Panc1 (cell line): Measurements from ENCODE around the gene ZNF678. TPM values are rescaled to one million over a fixed set of nuclear protein-coding genes. Genes with fewer than 3 reads are reported as not detected.

Experiments
- ATAC-seq: fragments of 200-7000 bp; cut with Tn5 transposase; 2 replicates; pipeline ENCODE4 v1.9.1; 2020; ENCODE audit warnings: mild to moderate bottlenecking, moderate library complexity
- BruUV-seq: library from RNA; stranded (reverse); fragments of 400-500 nt; replicated peaks from 2 replicates; lab custom pipeline; 2021; lab: Mats Ljungman, UMichigan
- CTCF ChIA-PET: fragments of 300-600 bp; sonication (Branson Sonifier 250); formaldehyde crosslinking; loops from one replicate; lab custom pipeline; 2022; ENCODE audit warnings: antibody characterized with exemption; lab: Charles Lee
- POLR2A ChIA-PET: fragments of 300-600 bp; sonication (Branson Sonifier 250); formaldehyde crosslinking; loops from one replicate; lab custom pipeline; 2022; ENCODE audit warnings: antibody characterized with exemption; lab: Charles Lee
- DNase-seq: peaks from one replicate; pipeline ENCODE4 v3.0.0-alpha.2; 2010; ENCODE audit warnings: low read depth, low spot score
- H3K27ac ChIP-seq: 2 replicates; pipeline ENCODE4 v1.5.1; 2011; ENCODE audit warnings: mild to moderate bottlenecking, low read length, inconsistent platforms
- H3K27me3 ChIP-seq: fragments of 200-500 bp; sonication (Bioruptor generic); 2 replicates; pipeline ENCODE4 v1.6.0; 2014; ENCODE audit warnings: low read length, inconsistent platforms; ENCODE audit not compliant: control insufficient read depth, insufficient read depth
- H3K36me3 ChIP-seq: fragments of 200-500 bp; sonication (Bioruptor generic); 2 replicates; pipeline ENCODE4 v1.5.1; 2014; ENCODE audit warnings: inconsistent platforms, mild to moderate bottlenecking, low read length, moderate library complexity; ENCODE audit not compliant: control insufficient read depth, insufficient read depth
- H3K4me1 ChIP-seq: 2 replicates; pipeline ENCODE4 v1.5.1; 2011; ENCODE audit warnings: inconsistent platforms, mild to moderate bottlenecking, low read length, moderate library complexity; ENCODE audit not compliant: control insufficient read depth, insufficient read depth
- H3K4me3 ChIP-seq, 2 experiments: 2 replicates each; pipeline ENCODE4 v1.5.1; 2011 to 2012; ENCODE audit warnings: low read depth in 2 of 2, low read length in 2 of 2, mild to moderate bottlenecking in 2 of 2, inconsistent platforms in 1 of 2, moderate library complexity in 1 of 2
- H3K9me3 ChIP-seq: fragments of 200-500 bp; sonication (Bioruptor generic); 2 replicates; pipeline ENCODE4 v1.5.1; 2014; ENCODE audit warnings: low read depth, mild to moderate bottlenecking, inconsistent platforms, low read length, moderate library complexity; ENCODE audit not compliant: control insufficient read depth, insufficient read depth
- CTCF ChIP-seq: fragments of 450-650 bp; IDR thresholded peaks from 2 replicates; pipeline ENCODE4 v1.5.1; 2017; ENCODE audit warnings: mild to moderate bottlenecking
- POLR2AphosphoS5 ChIP-seq: IDR thresholded peaks from 2 replicates; pipeline ENCODE4 v1.6.1; 2012; ENCODE audit warnings: mild to moderate bottlenecking, low read depth, low read length, moderate library complexity
- REST ChIP-seq, 2 experiments: IDR thresholded peaks; 2 replicates each; pipeline ENCODE4 v1.6.1; 2011 to 2012; ENCODE audit warnings: low read depth in 2 of 2, control low read depth in 1 of 2, low read length in 1 of 2, mild to moderate bottlenecking in 1 of 2, moderate library complexity in 1 of 2; ENCODE audit not compliant: insufficient read depth in 1 of 2
- SIN3A ChIP-seq: IDR thresholded peaks from 2 replicates; pipeline ENCODE4 v1.6.1; 2012; ENCODE audit warnings: low read depth, mild to moderate bottlenecking, low read length, moderate library complexity, borderline replicate concordance; ENCODE audit not compliant: insufficient read depth
- TCF7L2 ChIP-seq: IDR thresholded peaks from 2 replicates; pipeline ENCODE4 v1.6.1; 2011; ENCODE audit warnings: mild to moderate bottlenecking, low read depth, low read length, inconsistent platforms
- in situ Hi-C: cut with HindIII; loops from 2 replicates; pipeline ENCODE4 v1.10.0; 2016; ENCODE audit warnings: low sequenced_read_pairs, low pct_unique_long_range_greater_than_20kb
- intact Hi-C: fragments of 100-400 bp; cut with micrococcal nuclease; formaldehyde crosslinking; loops from one replicate; pipeline ENCODE4 v1.10.0; 2022; ENCODE audit not compliant: unreplicated experiment
- total RNA-seq: library from RNA; stranded (reverse); gene quantifications from one replicate; pipeline ENCODE4 v1.2.1, GENCODE V29; 2021; ENCODE audit not compliant: unreplicated experiment

ZNF678 gene
- total RNA-seq, 1 experiment from 2014 or later: 8.0 TPM

GRCh38 chr1:227725046-227725445 is 161.7 kb downstream of the ZNF678 start:
- in situ Hi-C loops: no loop called here
- no TSS peak for BruUV-seq
- no peaks in the 10 kb centered on the region for H3K36me3 ChIP-seq
- no peak overlapping the region for H3K27ac ChIP-seq
- DNase-seq (no peak), ATAC-seq (no peak)
- no peak for TF ChIP-seq SIN3A
- TF ChIP-seq TCF7L2: no peak
- TF ChIP-seq REST (IDR thresholded peaks at IDR 0.05; ENCODE audit: insufficient read depth in 1 of 2, low read depth in 2 of 2, low read length in 1 of 2): no peak
- no peak for TF ChIP-seq CTCF
- no peak for TF ChIP-seq POLR2AphosphoS5
- CTCF ChIA-PET: no interaction called here
- peaks cover 3% of the 10 kb centered on the region; the same call in 1 of the 2 replicates for H3K9me3 ChIP-seq
- intact Hi-C loops: no loop called here
- H3K4me1 ChIP-seq: peaks cover 15% of the 10 kb centered on the region
- no peaks in the 10 kb centered on the region for H3K27me3 ChIP-seq
- POLR2A ChIA-PET: no interaction called here
- H3K4me3 ChIP-seq: no peak overlapping the region

GRCh38 chr1:227726318-227726717 is 163.0 kb downstream of the ZNF678 start:
- in situ Hi-C loops (no loop called here), intact Hi-C loops (loop anchor here (2.0 kb wide), 1 partner anchor 246 kb away; no protein-coding TSS in a partner anchor)
- peaks cover 1% of the 10 kb centered on the region; the same call in 1 of the 2 replicates for H3K9me3 ChIP-seq
- ChIA-PET CTCF (no interaction called here), POLR2A (no interaction called here)
- TF ChIP-seq REST (IDR thresholded peaks at IDR 0.05; ENCODE audit: insufficient read depth in 1 of 2, low read depth in 2 of 2, low read length in 1 of 2) (no peak), TCF7L2 (no peak), POLR2AphosphoS5 (no peak)
- peaks cover 27% of the 10 kb centered on the region for H3K4me1 ChIP-seq
- DNase-seq (no peak), ATAC-seq (no peak)
- H3K27me3 ChIP-seq: no peaks in the 10 kb centered on the region
- H3K27ac ChIP-seq: no peak overlapping the region
- BruUV-seq: no TSS peak
- H3K4me3 ChIP-seq: no peak overlapping the region
- H3K36me3 ChIP-seq: no peaks in the 10 kb centered on the region

Other genes with a start within 250 kb of the ZNF678 start
- 32.8 TPM for gene CDC42BPA, start 245.1 kb upstream of the ZNF678 start, total RNA-seq
- gene JMJD4, start 171.7 kb downstream of the ZNF678 start, total RNA-seq: 27.7 TPM
- 55.6 TPM for gene SNAP47, start 171.9 kb downstream of the ZNF678 start, total RNA-seq